Stimulated activated CD8-positive, alpha-beta memory T cell treated with anti-CD3 and anti-CD28 coated beads, Interleukin-15, amount 100 ng/mL, for 48 hours (primary cell): ENCODE data around the gene EEPD1.
"Not testable (repeated sequence)": the region's sequence is repeated elsewhere in the genome, so short reads cannot be mapped to it uniquely, and the experiment has no call there.

Experiments used
- DNase-seq, 2 donors: peaks; one replicate each; pipeline ENCODE4 v3.0.0-alpha.2; 2020; ENCODE audit warnings: low read depth in 2 of 2

EEPD1 gene

GRCh38 chr7:36253699-36254098, 100.6 kb downstream of the EEPD1 start:
- DNase-seq: no peak

GRCh38 chr7:36258510-36259259, 105.6 kb downstream of the EEPD1 start:
- DNase-seq: not testable (repeated sequence)

- DNase-seq: no peak
Observed at GRCh38 chr7:36260481-36260880, 107.4 kb downstream of the EEPD1 start.

- DNase-seq: no peak
Observed at GRCh38 chr7:36261019-36261754, 108.1 kb downstream of the EEPD1 start.

GRCh38 chr7:36262309-36263094, 109.4 kb downstream of the EEPD1 start:
- no peak for DNase-seq

- no peak for DNase-seq
Observed at GRCh38 chr7:36263095-36263484, 110.0 kb downstream of the EEPD1 start.

- no peak for DNase-seq
Observed at GRCh38 chr7:36264123-36264801, 111.2 kb downstream of the EEPD1 start.

GRCh38 chr7:36264913-36265516, 112.0 kb downstream of the EEPD1 start:
- no peak for DNase-seq

GRCh38 chr7:36265680-36266079, 112.6 kb downstream of the EEPD1 start:
- no peak for DNase-seq

GRCh38 chr7:36266190-36266589, 113.1 kb downstream of the EEPD1 start:
- DNase-seq: no peak

- DNase-seq: no peak
Observed at GRCh38 chr7:36266683-36267082, 113.6 kb downstream of the EEPD1 start.

- no peak for DNase-seq
Observed at GRCh38 chr7:36272211-36272566, 119.1 kb downstream of the EEPD1 start.

- no peak for DNase-seq
Observed at GRCh38 chr7:36272567-36273269, 119.7 kb downstream of the EEPD1 start.

- no peak for DNase-seq
Observed at GRCh38 chr7:36273836-36274235, 120.8 kb downstream of the EEPD1 start.

- no peak for DNase-seq
Observed at GRCh38 chr7:36275735-36276284, 122.8 kb downstream of the EEPD1 start.

- no peak for DNase-seq
Observed at GRCh38 chr7:36276428-36277248, 123.6 kb downstream of the EEPD1 start.

GRCh38 chr7:36277249-36277542, 124.1 kb downstream of the EEPD1 start:
- no peak for DNase-seq

GRCh38 chr7:36278069-36278619, 125.1 kb downstream of the EEPD1 start:
- DNase-seq: no peak

GRCh38 chr7:36278620-36279172, 125.6 kb downstream of the EEPD1 start:
- DNase-seq: no peak
